ENCODE measurements around the gene CNTNAP4.

CNTNAP4 gene

DNA sequence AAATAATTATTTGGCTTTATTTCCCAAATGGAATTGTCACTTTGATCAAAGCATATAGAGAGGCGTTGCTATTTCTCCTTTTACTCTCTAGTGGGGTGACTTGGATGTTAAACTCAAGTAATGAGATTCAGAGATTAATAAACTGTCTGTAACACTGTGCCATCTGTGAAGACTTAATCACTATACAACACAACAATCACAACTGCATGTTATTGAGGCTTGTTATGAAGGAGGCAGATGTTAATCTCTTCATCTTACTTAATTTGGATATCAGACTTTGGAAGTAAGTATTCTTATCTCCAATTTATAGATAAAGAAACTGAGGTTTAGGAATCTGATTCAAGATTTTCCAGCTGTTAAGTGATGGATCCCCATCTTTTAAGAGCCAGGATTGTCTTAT lies 132.5 kb downstream of the CNTNAP4 start:
- DNase-seq: no peak

DNA sequence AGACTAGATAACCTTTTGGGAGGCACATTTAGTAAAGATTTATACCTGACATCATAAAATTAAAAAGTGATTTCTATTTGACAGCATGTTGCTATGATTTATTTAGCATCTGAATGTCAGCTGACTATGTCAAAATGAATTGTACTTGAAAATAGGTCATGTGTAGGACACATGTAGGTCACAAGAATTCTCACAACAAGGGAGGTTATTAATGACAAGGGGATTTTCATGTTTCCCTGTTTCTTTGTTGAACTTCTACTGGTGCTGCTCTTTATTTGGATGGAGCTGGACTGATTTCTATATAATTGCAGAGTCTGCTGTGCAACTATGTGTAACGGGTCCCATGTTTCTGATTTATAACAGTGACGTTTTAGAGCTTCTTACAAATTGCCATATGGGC lies 144.4 kb downstream of the CNTNAP4 start:
- DNase-seq: no peak

GRCh38 chr16:76428858-76429257 lies 151.7 kb downstream of the CNTNAP4 start:
- no peak for DNase-seq

- DNase-seq: no peak
These were observed 164.2 kb downstream of the CNTNAP4 start for GRCh38 chr16:76441391-76441790.

- no peak for DNase-seq
These were observed 164.7 kb downstream of the CNTNAP4 start for GRCh38 chr16:76441876-76442275.

- no peak for DNase-seq
These were observed 166.8 kb downstream of the CNTNAP4 start for GRCh38 chr16:76443973-76444372.

- DNase-seq: no peak
These were observed 167.6 kb downstream of the CNTNAP4 start for GRCh38 chr16:76444832-76445231.

GRCh38 chr16:76445815-76446214 lies 168.6 kb downstream of the CNTNAP4 start:
- no peak for DNase-seq

DNA sequence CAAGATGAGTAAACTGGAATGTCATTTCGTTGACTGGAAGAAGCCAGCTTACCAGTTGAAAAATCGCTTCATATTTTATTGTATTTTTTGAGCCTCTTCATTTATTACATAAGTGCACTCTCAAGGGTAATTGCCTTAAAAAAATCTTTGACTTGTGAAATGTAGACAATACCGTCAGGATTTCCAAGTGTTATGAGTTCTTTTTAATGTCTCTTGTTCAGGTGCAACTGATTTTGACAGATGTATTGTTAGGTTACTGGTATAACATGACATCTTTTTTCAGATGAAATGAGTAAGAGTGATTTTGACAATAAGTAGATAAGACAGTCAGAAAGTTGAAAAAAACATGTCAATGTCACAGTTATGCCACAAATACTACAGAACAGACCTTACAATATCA lies 169.1 kb downstream of the CNTNAP4 start:
- no peak for DNase-seq

DNA sequence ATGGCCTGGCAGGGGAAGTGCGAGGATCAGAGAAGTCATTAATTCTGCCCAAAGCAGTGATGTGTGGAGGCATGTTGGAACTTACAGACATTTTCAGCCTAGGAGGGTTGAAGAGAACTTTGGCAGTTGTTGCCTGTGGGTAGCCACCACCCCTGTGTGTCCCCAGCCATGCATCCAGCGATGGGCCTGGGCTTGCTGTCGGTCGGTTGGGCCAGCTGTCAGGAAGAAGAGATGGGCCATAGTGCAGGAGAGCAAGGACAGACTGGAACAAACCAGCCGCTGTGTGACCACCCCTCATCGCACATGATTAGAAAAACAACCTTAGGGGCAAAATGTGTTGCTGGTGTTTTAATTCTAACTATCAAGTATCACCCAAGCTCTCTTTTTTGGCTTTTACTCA lies 173.7 kb downstream of the CNTNAP4 start:
- DNase-seq: no peak

GRCh38 chr16:76455257-76455656 lies 178.1 kb downstream of the CNTNAP4 start:
- no peak for DNase-seq

- no peak for DNase-seq
These were observed 178.8 kb downstream of the CNTNAP4 start for GRCh38 chr16:76456016-76456415.

- no peak for DNase-seq
These were observed 181.9 kb downstream of the CNTNAP4 start for GRCh38 chr16:76459111-76459510.

GRCh38 chr16:76461836-76462235 lies 184.6 kb downstream of the CNTNAP4 start:
- no peak for DNase-seq

- DNase-seq: no peak
These were observed 187.9 kb downstream of the CNTNAP4 start for GRCh38 chr16:76464955-76465620.

GRCh38 chr16:76466871-76467270 lies 189.7 kb downstream of the CNTNAP4 start:
- DNase-seq: no peak

- DNase-seq: no peak
These were observed 196.8 kb downstream of the CNTNAP4 start for GRCh38 chr16:76474048-76474447.

- no peak for DNase-seq
These were observed 200.9 kb downstream of the CNTNAP4 start for GRCh38 chr16:76478105-76478504.

GRCh38 chr16:76483307-76483909 lies 206.2 kb downstream of the CNTNAP4 start:
- DNase-seq: no peak

- no peak for DNase-seq
These were observed 206.8 kb downstream of the CNTNAP4 start for GRCh38 chr16:76484020-76484419.

- no peak for DNase-seq
These were observed 209.5 kb downstream of the CNTNAP4 start for GRCh38 chr16:76486740-76487139.

DNA sequence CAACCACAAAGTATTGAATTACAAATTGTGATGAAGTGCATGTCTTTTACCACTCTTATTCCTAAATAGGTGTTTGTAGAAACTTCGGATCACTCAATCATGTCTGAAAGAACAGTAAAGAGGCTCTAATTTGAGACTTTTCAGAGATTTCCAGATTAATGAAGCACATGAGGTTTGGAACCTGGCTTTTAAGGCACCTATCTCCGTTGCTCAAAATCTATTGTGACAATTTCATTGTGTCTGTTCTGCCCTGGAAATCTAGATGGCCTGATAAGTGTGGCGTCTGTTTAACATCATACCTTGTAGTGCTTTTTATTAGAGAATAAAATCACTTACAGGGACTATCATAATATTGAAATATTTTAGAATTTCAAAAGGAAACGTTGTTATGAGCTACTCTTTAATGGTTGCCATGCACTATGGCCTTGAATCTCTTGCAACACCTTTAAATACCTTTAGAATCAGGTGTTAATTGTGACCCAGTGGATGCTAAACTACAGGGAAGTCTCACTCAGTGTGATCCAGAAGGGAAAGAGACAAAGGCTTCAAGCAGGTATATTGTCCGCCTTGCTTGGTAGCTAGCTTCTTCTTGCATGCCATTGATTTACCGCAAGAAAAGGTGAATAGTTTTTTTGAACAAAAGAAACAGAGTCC lies 210.3 kb downstream of the CNTNAP4 start:
- no peak for DNase-seq

- DNase-seq: no peak
These were observed 210.8 kb downstream of the CNTNAP4 start for GRCh38 chr16:76488065-76488417.

- no peak for DNase-seq
These were observed 212.9 kb downstream of the CNTNAP4 start for GRCh38 chr16:76490036-76490639.
